ENCODE results near the gene LRP8. TPM values are rescaled to one million over a fixed set of nuclear protein-coding genes. Genes with fewer than 3 reads are reported as not detected.

The LRP8 gene
- total and polyA plus RNA-seq, 11 donors = 0.27 to 8.0 (median 1.7) TPM

DNA sequence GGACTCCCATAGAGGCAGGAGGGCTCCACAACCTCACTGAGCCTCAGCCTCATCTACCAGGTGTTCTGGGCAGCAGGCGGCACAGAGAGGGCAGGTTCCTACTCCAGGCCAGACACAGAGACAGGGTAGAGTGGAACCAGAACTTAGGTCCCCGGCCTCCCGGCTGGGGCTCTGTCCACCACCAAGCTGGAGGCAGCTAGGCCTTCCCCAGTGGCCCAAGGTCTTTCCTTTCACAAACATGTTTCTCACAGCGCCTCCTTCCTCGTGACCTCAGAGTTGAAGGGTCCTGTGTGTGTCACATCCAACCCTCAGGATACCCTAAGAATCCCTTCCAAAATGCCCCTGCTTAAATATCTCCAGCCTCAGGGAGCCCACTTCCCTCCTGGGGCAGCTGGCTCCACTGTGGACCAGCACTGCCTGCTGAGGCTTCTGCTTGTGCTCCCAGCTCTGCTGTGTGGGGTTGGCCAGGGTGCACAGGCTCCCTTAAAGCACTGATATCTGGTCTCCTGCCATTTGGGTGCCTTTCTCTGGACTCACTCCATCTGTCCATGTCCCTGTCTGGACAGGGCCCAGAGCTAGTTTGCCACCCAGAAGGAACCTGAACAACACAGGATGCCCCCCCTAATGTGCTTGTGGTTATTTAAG, 56.3 kb downstream of the LRP8 start:
- peak in 3 of 4 donors; percentile 35 to 43 (median 36) for ATAC-seq
- no peak for DNase-seq
- H3K4me3 ChIP-seq = no peak overlapping the region
- no peaks in the 10 kb centered on the region for H3K27me3 ChIP-seq
- 92 to 95% (median 93%) methylated on average over 5 of the region's 5 CpGs for WGBS, 4 donors
- no peaks in the 10 kb centered on the region for H3K9me3 ChIP-seq
- H3K27ac ChIP-seq = no peak overlapping the region
- intact Hi-C loops (cut with DNase I) = no loop called here
- no peaks in the 10 kb centered on the region for H3K4me1 ChIP-seq
- TF ChIP-seq, protein P1, sequence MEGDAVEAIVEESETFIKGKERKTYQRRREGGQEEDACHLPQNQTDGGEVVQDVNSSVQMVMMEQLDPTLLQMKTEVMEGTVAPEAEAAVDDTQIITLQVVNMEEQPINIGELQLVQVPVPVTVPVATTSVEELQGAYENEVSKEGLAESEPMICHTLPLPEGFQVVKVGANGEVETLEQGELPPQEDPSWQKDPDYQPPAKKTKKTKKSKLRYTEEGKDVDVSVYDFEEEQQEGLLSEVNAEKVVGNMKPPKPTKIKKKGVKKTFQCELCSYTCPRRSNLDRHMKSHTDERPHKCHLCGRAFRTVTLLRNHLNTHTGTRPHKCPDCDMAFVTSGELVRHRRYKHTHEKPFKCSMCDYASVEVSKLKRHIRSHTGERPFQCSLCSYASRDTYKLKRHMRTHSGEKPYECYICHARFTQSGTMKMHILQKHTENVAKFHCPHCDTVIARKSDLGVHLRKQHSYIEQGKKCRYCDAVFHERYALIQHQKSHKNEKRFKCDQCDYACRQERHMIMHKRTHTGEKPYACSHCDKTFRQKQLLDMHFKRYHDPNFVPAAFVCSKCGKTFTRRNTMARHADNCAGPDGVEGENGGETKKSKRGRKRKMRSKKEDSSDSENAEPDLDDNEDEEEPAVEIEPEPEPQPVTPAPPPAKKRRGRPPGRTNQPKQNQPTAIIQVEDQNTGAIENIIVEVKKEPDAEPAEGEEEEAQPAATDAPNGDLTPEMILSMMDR (IDR thresholded peaks at IDR 0.05) = no peak
- TF ChIP-seq POLR2A (IDR thresholded peaks at IDR 0.05) = no peak
- H3K36me3 ChIP-seq = no peaks in the 10 kb centered on the region

DNA sequence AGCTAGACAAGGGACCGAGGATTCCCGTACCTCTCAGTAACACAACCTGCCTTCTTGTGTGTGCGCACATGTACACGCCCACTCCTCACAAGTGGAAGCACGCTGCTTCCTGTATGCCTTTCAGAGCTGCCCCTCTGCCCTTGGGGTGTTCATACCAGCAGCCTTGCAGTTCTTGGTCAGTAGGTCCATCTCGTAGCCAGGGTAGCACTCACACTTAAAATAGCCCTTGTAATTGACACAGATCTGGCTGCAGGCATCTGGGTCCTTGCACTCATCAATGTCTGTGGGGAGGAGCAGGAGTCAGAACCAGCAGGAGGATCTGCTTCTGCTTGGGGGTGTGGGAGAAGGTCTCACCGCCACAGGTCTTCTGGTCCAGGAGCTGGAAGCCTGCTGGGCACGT, 57.0 kb downstream of the LRP8 start:
- Histone ChIP-seq H3K4me1 (no peaks in the 10 kb centered on the region), H3K4me3 (no peak overlapping the region), H3K36me3 (no peaks in the 10 kb centered on the region), H3K27me3 (no peaks in the 10 kb centered on the region), H3K27ac (no peak overlapping the region), H3K9me3 (no peaks in the 10 kb centered on the region)
- ATAC-seq (no peak), DNase-seq (no peak)
- intact Hi-C loops (cut with DNase I) = no loop called here
- TF ChIP-seq, protein P1 (IDR thresholded peaks at IDR 0.05) = no peak
- WGBS, 4 donors = 87 to 93% (median 91%) methylated on average over 7 to 8 of the region's 8 CpGs

DNA sequence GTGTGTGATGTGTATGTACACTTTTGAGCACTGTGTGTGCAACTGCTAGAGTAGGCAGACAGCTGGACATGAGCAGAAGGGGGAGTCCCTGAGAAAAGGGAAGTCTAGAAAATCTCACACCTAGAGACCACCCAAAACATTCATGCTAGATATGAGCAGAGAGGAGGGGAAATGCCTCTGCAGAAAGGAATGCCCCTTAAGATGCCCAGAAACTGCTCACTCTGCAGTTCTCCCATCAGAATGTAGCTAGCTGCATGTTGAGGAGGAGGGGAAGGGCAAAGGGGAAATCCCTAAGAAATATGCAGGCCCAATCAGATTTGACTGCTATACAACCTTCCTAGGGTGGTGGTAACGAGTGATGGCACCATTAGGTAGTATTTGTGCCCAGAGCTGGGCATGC, 57.8 kb downstream of the LRP8 start:
- intact Hi-C loops (cut with DNase I) = no loop called here
- no peaks in the 10 kb centered on the region for H3K27me3 ChIP-seq
- TF ChIP-seq POLR2A (IDR thresholded peaks at IDR 0.05) = no peak
- TF ChIP-seq, protein P1 (IDR thresholded peaks at IDR 0.05) = no peak

DNA sequence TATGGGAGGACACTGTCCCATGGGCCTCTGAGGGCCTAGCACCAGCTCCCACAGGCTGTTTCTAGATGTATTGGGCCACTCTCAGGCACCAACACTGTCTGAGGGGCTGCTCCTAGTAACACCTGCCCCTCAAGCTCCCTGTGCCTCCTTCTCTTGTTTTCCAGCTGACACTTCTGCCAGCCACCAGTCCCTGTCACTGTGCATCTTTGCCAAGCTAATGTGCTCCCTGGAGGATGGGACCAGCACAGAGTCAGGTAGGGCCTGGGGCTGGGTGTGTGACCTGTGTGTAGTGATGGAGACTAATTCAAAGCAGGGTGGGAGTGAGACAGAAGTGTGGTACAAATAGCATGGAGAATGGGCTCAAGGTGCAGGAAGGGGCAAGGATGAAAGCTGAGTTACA, 60.1 kb downstream of the LRP8 start:
- Histone ChIP-seq H3K36me3 (peaks cover 0 to 26% (median 0%) of the 10 kb centered on the region in 9 donors), H3K27ac (no peak overlapping the region), H3K27me3 (no peaks in the 10 kb centered on the region), H3K9me3 (no peaks in the 10 kb centered on the region), H3K4me3 (no peak overlapping the region), H3K4me1 (no peaks in the 10 kb centered on the region)
- ATAC-seq (no peak), DNase-seq (no peak)
- no peak for TF ChIP-seq POLR2A (IDR thresholded peaks at IDR 0.05)
- TF ChIP-seq, protein P1 (IDR thresholded peaks at IDR 0.05) = no peak
- intact Hi-C loops (cut with DNase I) = no loop called here

More for the DNA sequence above, 57.8 kb downstream of the LRP8 start:
- no peak overlapping the region for H3K4me3 ChIP-seq
- H3K27ac ChIP-seq = no peak overlapping the region
- no peaks in the 10 kb centered on the region for H3K9me3 ChIP-seq
- H3K4me1 ChIP-seq = no peaks in the 10 kb centered on the region
- peaks cover 0 to 3% (median 0%) of the 10 kb centered on the region in 9 donors for H3K36me3 ChIP-seq
- no peak for ATAC-seq
- DNase-seq = no peak
- 83 to 86% (median 84%) methylated on average over 1 of the region's 1 CpG for WGBS, 4 donors

Data from heart left ventricle (tissue), 16 donors.